GM12872 (cell line): Measurements from ENCODE around the gene CYB561A3.

Experiments used
- CTCF ChIP-seq: IDR thresholded peaks from 3 replicates; pipeline ENCODE4 v1.5.1; 2011; ENCODE audit warnings: low read depth, mild to moderate bottlenecking, low read length, moderate library complexity; ENCODE audit not compliant: insufficient read depth

The CYB561A3 gene

GRCh38 chr11:61307354-61307753 is 54.3 kb downstream of the CYB561A3 start:
- TF ChIP-seq CTCF, result no peak

- no peak for TF ChIP-seq CTCF
Measured at GRCh38 chr11:61306221-61306620, 55.5 kb downstream of the CYB561A3 start.

GRCh38 chr11:61305417-61305816 is 56.3 kb downstream of the CYB561A3 start:
- TF ChIP-seq CTCF, result no peak

- TF ChIP-seq CTCF, result no peak
Measured at GRCh38 chr11:61303725-61304124, 58.0 kb downstream of the CYB561A3 start.

- no peak for TF ChIP-seq CTCF
Measured at GRCh38 chr11:61302550-61302949, 59.1 kb downstream of the CYB561A3 start.
